ENCODE results near the gene PRSS2.

PRSS2 gene

DNA sequence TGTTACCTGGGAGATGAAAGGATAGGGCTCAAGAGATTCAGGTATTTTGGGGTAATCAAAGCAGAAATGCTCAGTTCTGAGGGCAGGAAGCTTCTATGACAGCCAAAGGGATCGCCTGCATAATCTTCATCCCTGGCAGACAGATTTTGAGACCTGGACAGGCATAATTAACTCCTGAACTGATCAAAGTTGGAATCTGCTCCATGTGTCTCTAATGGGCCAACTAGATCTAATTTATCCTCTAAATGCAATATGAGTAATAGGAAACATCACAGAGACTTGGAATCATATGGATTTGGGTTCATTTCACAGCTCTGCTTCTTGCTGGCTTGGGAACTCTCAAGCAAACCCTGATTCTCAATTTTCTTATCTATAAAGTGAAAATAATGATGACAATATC, 42.9 kb downstream of the PRSS2 start:
- Mint-ChIP-seq H3K27me3 (ENCODE audit: low read depth, poor library complexity) (peaks cover 45% of the 10 kb centered on the region), H3K27ac (no peak overlapping the region), H3K9me3 (no peaks in the 10 kb centered on the region), H3K4me1 (no peaks in the 10 kb centered on the region), H3K36me3 (ENCODE audit: low read depth) (no peaks in the 10 kb centered on the region), H3K4me3 (no peak overlapping the region)
- no peak for DNase-seq
- TF ChIP-seq, protein P1, sequence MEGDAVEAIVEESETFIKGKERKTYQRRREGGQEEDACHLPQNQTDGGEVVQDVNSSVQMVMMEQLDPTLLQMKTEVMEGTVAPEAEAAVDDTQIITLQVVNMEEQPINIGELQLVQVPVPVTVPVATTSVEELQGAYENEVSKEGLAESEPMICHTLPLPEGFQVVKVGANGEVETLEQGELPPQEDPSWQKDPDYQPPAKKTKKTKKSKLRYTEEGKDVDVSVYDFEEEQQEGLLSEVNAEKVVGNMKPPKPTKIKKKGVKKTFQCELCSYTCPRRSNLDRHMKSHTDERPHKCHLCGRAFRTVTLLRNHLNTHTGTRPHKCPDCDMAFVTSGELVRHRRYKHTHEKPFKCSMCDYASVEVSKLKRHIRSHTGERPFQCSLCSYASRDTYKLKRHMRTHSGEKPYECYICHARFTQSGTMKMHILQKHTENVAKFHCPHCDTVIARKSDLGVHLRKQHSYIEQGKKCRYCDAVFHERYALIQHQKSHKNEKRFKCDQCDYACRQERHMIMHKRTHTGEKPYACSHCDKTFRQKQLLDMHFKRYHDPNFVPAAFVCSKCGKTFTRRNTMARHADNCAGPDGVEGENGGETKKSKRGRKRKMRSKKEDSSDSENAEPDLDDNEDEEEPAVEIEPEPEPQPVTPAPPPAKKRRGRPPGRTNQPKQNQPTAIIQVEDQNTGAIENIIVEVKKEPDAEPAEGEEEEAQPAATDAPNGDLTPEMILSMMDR (IDR thresholded peaks at IDR 0.05): no peak

DNA sequence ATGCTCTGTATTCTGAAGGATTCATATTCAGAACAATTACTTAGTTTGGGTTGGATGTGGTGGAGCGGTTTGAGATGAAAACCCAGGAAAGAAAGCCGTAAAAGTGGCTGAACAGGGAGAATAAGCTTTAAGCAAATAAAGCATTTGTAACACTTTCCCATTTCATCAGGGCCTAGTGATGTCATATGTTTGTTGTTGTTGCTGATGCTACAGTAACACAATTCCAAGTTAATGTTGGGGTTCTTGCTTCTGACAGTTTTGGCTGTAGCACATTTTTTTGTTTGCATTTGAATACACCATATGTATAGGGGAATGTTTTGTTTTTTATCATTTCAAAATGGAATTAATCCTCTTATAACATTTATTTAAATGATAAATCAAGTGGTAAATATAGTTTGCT, 43.7 kb downstream of the PRSS2 start:
- TF ChIP-seq, protein P1 (IDR thresholded peaks at IDR 0.05): no peak
- H3K27me3 Mint-ChIP-seq (ENCODE audit: low read depth, poor library complexity): peaks cover 37% of the 10 kb centered on the region
- DNase-seq: no peak
- no peaks in the 10 kb centered on the region for H3K36me3 Mint-ChIP-seq (ENCODE audit: low read depth)
- H3K4me3 Mint-ChIP-seq: no peak overlapping the region
- no peak overlapping the region for H3K27ac Mint-ChIP-seq
- no peaks in the 10 kb centered on the region for H3K9me3 Mint-ChIP-seq
- H3K4me1 Mint-ChIP-seq: no peaks in the 10 kb centered on the region

DNA sequence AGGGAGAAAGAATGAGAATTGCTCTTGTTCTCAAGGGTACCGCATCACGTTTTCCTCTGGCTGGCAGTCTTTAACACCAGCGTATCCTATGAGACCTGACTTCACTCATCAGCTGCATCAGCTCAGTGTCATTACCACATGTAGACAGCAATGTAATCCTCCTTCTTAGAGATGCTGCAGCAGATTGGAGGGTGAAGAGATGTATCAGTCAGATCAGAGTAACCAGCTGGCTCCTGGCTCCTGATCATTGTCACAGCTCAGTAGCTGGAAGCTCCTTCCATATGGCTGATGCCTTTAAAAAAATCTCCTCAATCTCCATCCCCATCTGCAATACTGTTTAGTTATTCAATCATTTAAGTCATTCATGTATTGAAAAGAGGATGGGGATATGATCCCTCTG, 44.4 kb downstream of the PRSS2 start:
- H3K9me3 Mint-ChIP-seq: no peaks in the 10 kb centered on the region
- DNase-seq: no peak
- no peak overlapping the region for H3K27ac Mint-ChIP-seq
- peaks cover 31% of the 10 kb centered on the region for H3K27me3 Mint-ChIP-seq (ENCODE audit: low read depth, poor library complexity)
- no peak overlapping the region for H3K4me3 Mint-ChIP-seq
- TF ChIP-seq, protein P1 (IDR thresholded peaks at IDR 0.05): no peak
- no peaks in the 10 kb centered on the region for H3K4me1 Mint-ChIP-seq
- no peaks in the 10 kb centered on the region for H3K36me3 Mint-ChIP-seq (ENCODE audit: low read depth)

DNA sequence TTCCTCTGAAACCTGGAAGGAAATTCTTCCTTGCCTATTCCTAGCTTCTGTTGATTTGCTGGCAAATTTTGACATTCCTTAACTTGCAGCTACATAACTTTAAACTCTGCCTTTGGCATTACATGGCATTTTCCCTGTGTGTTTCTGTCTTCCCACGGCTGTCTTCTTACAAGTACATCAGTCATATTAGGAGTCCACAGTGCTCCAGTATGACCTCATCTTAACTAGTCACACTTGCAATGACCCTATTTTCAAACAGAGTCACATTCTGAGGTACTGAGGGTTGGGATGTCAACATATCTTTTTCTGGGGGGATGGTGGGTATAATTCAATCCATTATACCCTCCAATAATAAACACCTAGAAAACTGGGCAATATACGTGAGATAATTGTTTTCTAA, 46.7 kb downstream of the PRSS2 start:
- H3K27ac Mint-ChIP-seq: no peak overlapping the region
- TF ChIP-seq, protein P1 (IDR thresholded peaks at IDR 0.05): no peak
- no peaks in the 10 kb centered on the region for H3K4me1 Mint-ChIP-seq
- no peaks in the 10 kb centered on the region for H3K36me3 Mint-ChIP-seq (ENCODE audit: low read depth)
- peaks cover 16% of the 10 kb centered on the region for H3K27me3 Mint-ChIP-seq (ENCODE audit: low read depth, poor library complexity)
- no peak overlapping the region for H3K4me3 Mint-ChIP-seq
- DNase-seq: no peak
- peaks cover 8% of the 10 kb centered on the region for H3K9me3 Mint-ChIP-seq

DNA sequence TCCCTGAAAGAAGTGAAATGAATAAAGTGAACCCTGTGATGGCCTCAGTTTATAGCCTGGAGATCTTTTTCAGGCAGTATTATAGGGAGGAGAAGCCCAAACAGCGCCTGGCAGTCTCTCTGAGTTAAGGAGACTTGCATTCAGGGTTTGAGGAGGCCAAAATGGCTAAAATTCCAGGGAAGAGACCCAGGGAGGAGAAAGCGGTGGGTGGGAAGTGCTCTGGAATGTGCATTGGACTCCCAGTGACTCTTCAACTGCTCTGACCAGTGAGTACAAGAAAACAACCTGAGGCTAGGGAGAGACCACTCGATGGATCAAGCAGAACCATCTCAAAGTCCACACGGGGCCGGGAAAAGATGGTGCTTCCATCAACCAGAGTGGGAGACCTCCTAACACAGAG, 48.8 kb downstream of the PRSS2 start:
- H3K9me3 Mint-ChIP-seq: peaks cover 16% of the 10 kb centered on the region
- DNase-seq: no peak
- TF ChIP-seq, protein P1 (IDR thresholded peaks at IDR 0.05): no peak
- H3K36me3 Mint-ChIP-seq (ENCODE audit: low read depth): no peaks in the 10 kb centered on the region
- peaks cover 7% of the 10 kb centered on the region for H3K27me3 Mint-ChIP-seq (ENCODE audit: low read depth, poor library complexity)
- no peak overlapping the region for H3K27ac Mint-ChIP-seq
- no peaks in the 10 kb centered on the region for H3K4me1 Mint-ChIP-seq
- no peak overlapping the region for H3K4me3 Mint-ChIP-seq

DNA sequence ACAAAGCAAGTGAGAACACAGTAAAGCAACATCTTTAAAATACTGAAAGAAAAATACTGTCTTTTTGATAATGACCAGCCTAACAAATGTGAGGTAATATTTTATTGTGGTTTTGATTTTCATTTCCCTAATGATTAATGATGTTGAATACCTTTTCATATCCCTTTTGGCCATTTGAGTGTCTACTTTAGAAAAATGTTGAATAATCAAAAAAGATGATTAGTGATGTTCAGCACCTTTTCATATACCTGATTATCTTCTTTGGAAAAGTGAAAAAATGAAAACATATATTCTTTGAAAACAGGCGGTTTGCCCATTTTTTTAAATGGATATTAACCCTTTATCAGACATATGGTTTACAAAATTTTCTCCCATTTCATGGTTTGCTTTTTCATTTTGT, 51.9 kb downstream of the PRSS2 start:
- H3K4me1 Mint-ChIP-seq: no peaks in the 10 kb centered on the region

More for the DNA sequence above, 51.9 kb downstream of the PRSS2 start:
- Mint-ChIP-seq H3K27ac (no peak overlapping the region), H3K4me3 (no peak overlapping the region), H3K36me3 (ENCODE audit: low read depth) (no peaks in the 10 kb centered on the region), H3K27me3 (ENCODE audit: low read depth, poor library complexity) (peaks cover 3% of the 10 kb centered on the region), H3K9me3 (peaks cover 28% of the 10 kb centered on the region)
- no peak for DNase-seq
- TF ChIP-seq, protein P1 (IDR thresholded peaks at IDR 0.05): no peak
